Nephron (organoid): ENCODE results near the gene CCDC157.

ENCODE experiments used
- H3K27ac Mint-ChIP-seq, 3 experiments: 2 replicates each; pipeline ENCODE4 v1.8.0; 2020; ENCODE audit warnings: mixed read lengths in 3 of 3, mild to moderate bottlenecking in 2 of 3, moderate library complexity in 1 of 3
- H3K27me3 Mint-ChIP-seq: 2 replicates; pipeline ENCODE4 v1.8.0; 2021; ENCODE audit warnings: low read depth, mild to moderate bottlenecking, moderate library complexity, mixed read lengths
- H3K36me3 Mint-ChIP-seq: 2 replicates; pipeline ENCODE4 v1.8.0; 2020; ENCODE audit warnings: low read depth, mixed read lengths
- H3K4me1 Mint-ChIP-seq: 2 replicates; pipeline ENCODE4 v1.8.0; 2020; ENCODE audit warnings: mixed read lengths
- H3K4me3 Mint-ChIP-seq, 3 experiments: 2 replicates each; pipeline ENCODE4 v1.8.0; 2020; ENCODE audit warnings: mild to moderate bottlenecking in 3 of 3, mixed read lengths in 3 of 3, moderate library complexity in 2 of 3
- H3K9me3 Mint-ChIP-seq: 2 replicates; pipeline ENCODE4 v1.8.0; 2020; ENCODE audit warnings: mixed read lengths
- TF ChIP-seq, protein P1 (sequence below), 3 experiments: fragments of 200-600 bp; sonication (generic); IDR thresholded peaks; one replicate each; pipeline ENCODE4 v1.5.0; 2021; ENCODE audit warnings: antibody characterized with exemption in 3 of 3; ENCODE audit not compliant: unreplicated experiment in 3 of 3

Gene CCDC157

GRCh38 chr22:30424534-30425326 is 67.9 kb downstream of the CCDC157 start:
- H3K36me3 Mint-ChIP-seq, result peaks cover 8% of the 10 kb centered on the region

GRCh38 chr22:30425327-30425615 is 68.5 kb downstream of the CCDC157 start:
- Mint-ChIP-seq H3K36me3 (peaks cover 7% of the 10 kb centered on the region), H3K4me3 (peak overlapping the region; percentile 86 to 95 (median 94)), H3K4me1 (peaks cover 50% of the 10 kb centered on the region), H3K27ac (peak overlapping the region; percentile 86 to 99 (median 91)), H3K9me3 (no peaks in the 10 kb centered on the region), H3K27me3 (no peaks in the 10 kb centered on the region)
- TF ChIP-seq, protein P1, sequence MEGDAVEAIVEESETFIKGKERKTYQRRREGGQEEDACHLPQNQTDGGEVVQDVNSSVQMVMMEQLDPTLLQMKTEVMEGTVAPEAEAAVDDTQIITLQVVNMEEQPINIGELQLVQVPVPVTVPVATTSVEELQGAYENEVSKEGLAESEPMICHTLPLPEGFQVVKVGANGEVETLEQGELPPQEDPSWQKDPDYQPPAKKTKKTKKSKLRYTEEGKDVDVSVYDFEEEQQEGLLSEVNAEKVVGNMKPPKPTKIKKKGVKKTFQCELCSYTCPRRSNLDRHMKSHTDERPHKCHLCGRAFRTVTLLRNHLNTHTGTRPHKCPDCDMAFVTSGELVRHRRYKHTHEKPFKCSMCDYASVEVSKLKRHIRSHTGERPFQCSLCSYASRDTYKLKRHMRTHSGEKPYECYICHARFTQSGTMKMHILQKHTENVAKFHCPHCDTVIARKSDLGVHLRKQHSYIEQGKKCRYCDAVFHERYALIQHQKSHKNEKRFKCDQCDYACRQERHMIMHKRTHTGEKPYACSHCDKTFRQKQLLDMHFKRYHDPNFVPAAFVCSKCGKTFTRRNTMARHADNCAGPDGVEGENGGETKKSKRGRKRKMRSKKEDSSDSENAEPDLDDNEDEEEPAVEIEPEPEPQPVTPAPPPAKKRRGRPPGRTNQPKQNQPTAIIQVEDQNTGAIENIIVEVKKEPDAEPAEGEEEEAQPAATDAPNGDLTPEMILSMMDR (IDR thresholded peaks at IDR 0.05; ENCODE audit: unreplicated experiment in 3 of 3), result no peak

More at GRCh38 chr22:30424534-30425326, 67.9 kb downstream of the CCDC157 start:
- Mint-ChIP-seq H3K9me3 (no peaks in the 10 kb centered on the region), H3K4me1 (peaks cover 51% of the 10 kb centered on the region), H3K27ac (peak overlapping the region; percentile 98 to 100 (median 99)), H3K4me3 (peak overlapping the region; percentile 93 to 95 (median 94)), H3K27me3 (no peaks in the 10 kb centered on the region)
- TF ChIP-seq, protein P1 (IDR thresholded peaks at IDR 0.05; ENCODE audit: unreplicated experiment in 3 of 3), result no peak

GRCh38 chr22:30425616-30426387 is 69.0 kb downstream of the CCDC157 start, which contains the start of gene MTFP1:
Gene MTFP1 (plus strand): TSS chr22:30425768. CDS start chr22:30425880, 112 bp downstream.
- Mint-ChIP-seq H3K4me3 (peak within 1 kb of the TSS; percentile 93 to 95 (median 94)), H3K9me3 (no peaks in the 10 kb centered on the region), H3K27me3 (no peaks in the 10 kb centered on the region), H3K36me3 (peaks cover 4% of the 10 kb centered on the region), H3K27ac (peak within 1 kb of the TSS; percentile 98 to 100 (median 99)), H3K4me1 (peaks cover 44% of the 10 kb centered on the region)
- TF ChIP-seq, protein P1 (IDR thresholded peaks at IDR 0.05; ENCODE audit: unreplicated experiment in 3 of 3), result no peak
